MG63 (cell line): ENCODE data around the gene PAXX. TPM values are rescaled to one million over a fixed set of nuclear protein-coding genes. Genes with fewer than 3 reads are reported as not detected.
A peak's percentile ranks its signal among the peaks of the same experiment; 100 is the strongest.

Experiments
- DNase-seq: peaks from one replicate; pipeline ENCODE4 v3.0.0-alpha.2; 2020
- H3K27me3 ChIP-seq: fragments of 250-450 bp; sonication (Bioruptor Pico); 2 replicates; pipeline ENCODE4 v1.5.1; 2020; ENCODE audit warnings: mild to moderate bottlenecking, moderate library complexity
- H3K36me3 ChIP-seq: fragments of 250-450 bp; sonication (Bioruptor Pico); 2 replicates; pipeline ENCODE4 v1.5.1; 2020; ENCODE audit warnings: mild to moderate bottlenecking, moderate library complexity
- H3K4me3 ChIP-seq: fragments of 250-450 bp; sonication (Bioruptor Pico); 2 replicates; pipeline ENCODE4 v1.5.1; 2020; ENCODE audit warnings: mild to moderate bottlenecking, moderate library complexity
- H3K9me3 ChIP-seq: fragments of 250-450 bp; sonication (Bioruptor Pico); 2 replicates; pipeline ENCODE4 v1.5.1; 2020; ENCODE audit warnings: mild to moderate bottlenecking, moderate library complexity
- total RNA-seq: library from RNA; depleted of rRNA; stranded (reverse); fragments of >200 nt; shearing (Covaris generic); gene quantifications from 2 replicates; pipeline ENCODE4 v1.2.3, GENCODE V29; 2014; ENCODE audit warnings: low replicate concordance

The PAXX gene
- total RNA-seq, 1 experiment from 2014 or later = 63.0 TPM

GRCh38 chr9:136973618-136974617 is 18.3 kb upstream of the PAXX start:
- Histone ChIP-seq H3K36me3 (no peaks in the 10 kb centered on the region), H3K27me3 (no peaks in the 10 kb centered on the region)
- no peak for DNase-seq

GRCh38 chr9:136974817-136975535 is 17.2 kb upstream of the PAXX start:
- Histone ChIP-seq H3K4me3 (no peak overlapping the region), H3K36me3 (no peaks in the 10 kb centered on the region), H3K9me3 (no peaks in the 10 kb centered on the region), H3K27me3 (no peaks in the 10 kb centered on the region)
- peak; percentile 51 for DNase-seq

More at GRCh38 chr9:136973618-136974617, 18.3 kb upstream of the PAXX start:
- Histone ChIP-seq H3K9me3 (no peaks in the 10 kb centered on the region), H3K4me3 (no peak overlapping the region)

- Histone ChIP-seq H3K9me3 (no peaks in the 10 kb centered on the region), H3K27me3 (no peaks in the 10 kb centered on the region), H3K4me3 (no peak overlapping the region), H3K36me3 (no peaks in the 10 kb centered on the region)
- no peak for DNase-seq
Observed at GRCh38 chr9:136975644-136976043, 16.6 kb upstream of the PAXX start.

GRCh38 chr9:136977223-136977622 is 15.0 kb upstream of the PAXX start, which contains the start of gene PTGDS:
Gene PTGDS (plus strand): TSS chr9:136977504. CDS start chr9:136977579, 75 bp downstream.
- Histone ChIP-seq H3K36me3 (no peaks in the 10 kb centered on the region), H3K9me3 (no peaks in the 10 kb centered on the region), H3K27me3 (no peaks in the 10 kb centered on the region), H3K4me3 (0 out of 2 replicates have a peak within 1 kb of the TSS, but pooled peaks have one; percentile 21)
- DNase-seq = no peak

- Histone ChIP-seq H3K9me3 (no peaks in the 10 kb centered on the region), H3K4me3 (no peak overlapping the region), H3K36me3 (no peaks in the 10 kb centered on the region), H3K27me3 (no peaks in the 10 kb centered on the region)
- DNase-seq = no peak
Observed at GRCh38 chr9:136977649-136978072, 14.6 kb upstream of the PAXX start.

GRCh38 chr9:136978073-136978864 is 14.0 kb upstream of the PAXX start:
- H3K27me3 ChIP-seq = no peaks in the 10 kb centered on the region
- DNase-seq = peak; percentile 48
- 0 out of 2 replicates have a peak overlapping the region, but pooled peaks have one; percentile 21 for H3K4me3 ChIP-seq
- H3K36me3 ChIP-seq = no peaks in the 10 kb centered on the region
- no peaks in the 10 kb centered on the region for H3K9me3 ChIP-seq

GRCh38 chr9:136978865-136979544 is 13.2 kb upstream of the PAXX start:
- Histone ChIP-seq H3K4me3 (no peak overlapping the region), H3K9me3 (no peaks in the 10 kb centered on the region), H3K27me3 (no peaks in the 10 kb centered on the region)

GRCh38 chr9:136979769-136980587 is 12.2 kb upstream of the PAXX start:
- Histone ChIP-seq H3K9me3 (no peaks in the 10 kb centered on the region), H3K27me3 (no peaks in the 10 kb centered on the region), H3K36me3 (no peaks in the 10 kb centered on the region), H3K4me3 (no peak overlapping the region)
- DNase-seq = no peak

More at GRCh38 chr9:136978865-136979544, 13.2 kb upstream of the PAXX start:
- no peaks in the 10 kb centered on the region for H3K36me3 ChIP-seq
- DNase-seq = no peak

GRCh38 chr9:136980669-136981478 is 11.3 kb upstream of the PAXX start:
- Histone ChIP-seq H3K27me3 (no peaks in the 10 kb centered on the region), H3K4me3 (no peak overlapping the region), H3K36me3 (no peaks in the 10 kb centered on the region), H3K9me3 (no peaks in the 10 kb centered on the region)
- DNase-seq = no peak

- Histone ChIP-seq H3K9me3 (no peaks in the 10 kb centered on the region), H3K36me3 (no peaks in the 10 kb centered on the region), H3K27me3 (no peaks in the 10 kb centered on the region), H3K4me3 (no peak overlapping the region)
- DNase-seq = no peak
Observed at GRCh38 chr9:136981588-136982231, 10.5 kb upstream of the PAXX start.

- Histone ChIP-seq H3K4me3 (no peak within 1 kb of the TSS), H3K36me3 (no peaks in the 10 kb centered on the region), H3K9me3 (no peaks in the 10 kb centered on the region), H3K27me3 (no peaks in the 10 kb centered on the region)
- DNase-seq = no peak
Observed at GRCh38 chr9:136982232-136983051, 9.8 kb upstream of the PAXX start, which contains the start of gene LCNL1. Gene LCNL1 (plus strand): TSS chr9:136982993. CDS start chr9:136983587, 594 bp downstream.

GRCh38 chr9:136983167-136983566 is 9.1 kb upstream of the PAXX start:
- H3K9me3 ChIP-seq = no peaks in the 10 kb centered on the region
- H3K27me3 ChIP-seq = no peaks in the 10 kb centered on the region
- DNase-seq = no peak
- H3K36me3 ChIP-seq = no peaks in the 10 kb centered on the region
- no peak overlapping the region for H3K4me3 ChIP-seq

GRCh38 chr9:136983656-136984314 is 8.4 kb upstream of the PAXX start:
- H3K9me3 ChIP-seq = no peaks in the 10 kb centered on the region
- H3K36me3 ChIP-seq = no peaks in the 10 kb centered on the region
- H3K4me3 ChIP-seq = no peak overlapping the region
- no peaks in the 10 kb centered on the region for H3K27me3 ChIP-seq
- DNase-seq = no peak
